ENCODE measurements around the gene AKAP12.

The AKAP12 gene

GRCh38 chr6:151236668-151237401, 2.9 kb upstream of the AKAP12 start:
- DNase-seq = no peak

GRCh38 chr6:151240036-151240685, 394 bp downstream of the AKAP12 start:
- no peak for DNase-seq

DNA sequence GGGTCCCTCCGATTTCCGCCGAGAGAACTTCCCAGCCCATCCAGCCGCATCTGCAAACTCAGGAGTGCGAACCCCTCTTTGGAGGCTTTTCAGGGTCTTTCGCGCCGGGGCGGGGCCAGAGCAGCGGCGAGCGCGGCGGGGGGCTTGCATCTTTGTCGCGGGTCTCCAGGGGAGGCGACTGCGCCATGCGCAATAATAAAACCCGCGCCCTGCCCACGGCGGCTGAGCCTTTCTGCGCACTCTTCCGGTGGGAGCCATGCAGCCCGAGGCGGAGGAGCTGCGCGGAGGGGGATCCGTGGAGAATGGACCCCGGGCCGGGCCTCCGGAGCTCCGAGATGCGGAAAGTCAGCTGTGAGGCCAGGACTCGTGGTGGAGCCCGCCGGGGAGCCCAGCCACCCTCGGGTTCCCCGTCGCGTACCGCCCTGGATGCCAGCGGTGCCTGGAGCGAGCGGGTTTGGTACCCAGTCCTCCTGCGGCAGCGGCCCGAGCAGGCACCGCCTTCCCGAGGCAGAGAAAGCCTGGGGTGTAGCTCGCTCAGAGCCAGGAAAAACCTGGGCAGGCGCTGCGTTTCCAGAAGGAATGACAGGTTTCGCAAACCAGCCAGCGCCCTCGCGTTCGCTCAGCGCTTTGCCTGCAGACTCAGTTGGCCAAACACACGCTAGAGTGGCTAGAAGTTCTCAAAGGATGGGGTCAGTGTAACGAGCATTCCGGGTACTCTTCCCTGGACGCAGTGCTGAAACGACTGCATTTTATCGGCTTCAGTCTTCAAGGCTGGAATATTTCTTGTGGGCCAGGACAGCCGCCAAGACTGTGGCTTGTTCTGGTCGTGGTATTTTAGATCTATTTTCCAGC, 1.2 kb downstream of the AKAP12 start:
- DNase-seq = no peak

- no peak for DNase-seq
Observed at GRCh38 chr6:151241853-151242252, 2.1 kb downstream of the AKAP12 start.

GRCh38 chr6:151242420-151242861, 2.7 kb downstream of the AKAP12 start:
- DNase-seq = no peak

GRCh38 chr6:151243481-151243880, 3.7 kb downstream of the AKAP12 start:
- no peak for DNase-seq

DNA sequence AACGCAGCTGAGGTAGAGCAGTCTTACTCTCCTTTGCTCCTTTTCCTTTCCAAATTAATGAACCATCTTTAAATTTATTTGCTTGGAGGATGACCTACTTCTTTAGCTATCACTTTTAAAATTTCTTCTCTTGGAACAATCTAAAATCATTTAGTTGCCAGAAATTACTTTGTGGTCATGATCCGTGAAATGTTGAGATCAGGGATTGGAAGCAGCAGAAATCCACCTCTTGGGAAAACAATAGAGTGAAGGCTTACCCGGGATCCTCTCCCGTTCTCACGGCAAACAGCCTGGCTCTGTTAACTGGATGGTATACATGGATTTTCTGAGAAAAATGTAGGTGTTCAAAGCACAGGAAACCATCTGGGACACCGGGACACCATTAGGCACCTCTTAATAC, 7.7 kb downstream of the AKAP12 start:
- no peak for DNase-seq

DNA sequence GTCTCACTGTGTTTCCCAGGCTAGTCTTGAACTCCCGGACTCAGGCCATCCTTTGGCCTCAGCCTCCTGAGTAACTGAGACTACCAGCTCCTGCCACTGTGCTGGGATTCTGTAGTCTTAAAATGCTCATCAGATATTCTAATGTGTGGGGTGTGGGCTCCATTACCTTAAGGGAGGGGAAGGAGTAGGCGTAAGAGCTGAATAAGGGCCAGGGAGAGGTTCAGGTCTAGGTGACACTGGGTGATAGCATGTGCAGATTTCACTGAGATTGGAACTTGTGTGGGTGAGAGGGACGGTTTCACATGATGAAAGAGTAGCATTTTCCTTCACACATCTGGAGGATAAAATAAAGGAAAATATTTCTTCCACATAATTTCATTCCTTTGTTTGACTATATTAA, 8.5 kb downstream of the AKAP12 start:
- DNase-seq = no peak

GRCh38 chr6:151252634-151253033, 12.9 kb downstream of the AKAP12 start:
- DNase-seq = no peak

- DNase-seq = no peak
Observed at GRCh38 chr6:151254451-151255081, 14.8 kb downstream of the AKAP12 start.

- no peak for DNase-seq
Observed at GRCh38 chr6:151255811-151256210, 16.0 kb downstream of the AKAP12 start.

DNA sequence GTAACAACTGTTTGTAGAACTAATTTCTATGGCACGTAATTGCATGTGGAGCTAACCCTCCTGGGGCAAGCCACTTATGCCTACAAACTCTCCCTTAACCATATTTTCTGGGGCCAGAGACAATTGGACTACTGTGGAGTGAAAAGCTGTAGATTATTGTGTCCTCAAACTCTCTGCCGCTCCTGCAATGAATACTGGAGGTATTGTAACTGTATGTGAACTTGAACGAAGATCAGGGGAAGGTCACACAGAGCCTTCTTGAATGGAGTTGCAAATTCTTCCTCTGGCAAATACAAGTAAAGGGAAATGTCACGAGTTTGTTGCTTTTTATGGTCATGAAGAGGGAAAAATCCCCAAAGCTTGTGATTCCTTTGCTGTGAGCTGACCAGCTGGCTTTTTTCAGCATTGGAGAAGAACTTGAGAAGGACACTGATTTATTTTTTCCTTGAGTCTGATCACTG, 18.2 kb downstream of the AKAP12 start:
- no peak for DNase-seq

- no peak for DNase-seq
Observed at GRCh38 chr6:151260205-151260604, 20.4 kb downstream of the AKAP12 start.

- DNase-seq = no peak
Observed at GRCh38 chr6:151263035-151263434, 23.3 kb downstream of the AKAP12 start.

DNA sequence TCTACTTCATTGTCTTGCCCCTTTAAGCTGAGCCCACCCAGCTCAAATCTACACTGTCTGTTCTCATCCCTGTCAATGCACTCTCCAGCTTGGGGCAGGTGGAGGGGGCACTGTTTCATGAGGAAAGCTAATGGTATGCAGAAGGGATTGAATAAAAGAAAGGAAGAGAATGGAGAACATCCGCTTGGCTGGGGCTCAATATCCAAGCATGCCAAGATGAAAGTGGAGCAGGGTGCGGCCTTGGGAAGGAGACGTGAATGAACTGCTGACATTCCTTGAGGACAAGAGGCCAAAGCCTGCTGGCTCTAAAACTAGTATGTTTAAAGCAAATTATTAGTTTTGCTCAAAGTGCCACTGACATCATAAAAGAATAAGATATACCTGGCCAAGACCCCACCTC, 24.2 kb downstream of the AKAP12 start:
- DNase-seq = no peak

DNA sequence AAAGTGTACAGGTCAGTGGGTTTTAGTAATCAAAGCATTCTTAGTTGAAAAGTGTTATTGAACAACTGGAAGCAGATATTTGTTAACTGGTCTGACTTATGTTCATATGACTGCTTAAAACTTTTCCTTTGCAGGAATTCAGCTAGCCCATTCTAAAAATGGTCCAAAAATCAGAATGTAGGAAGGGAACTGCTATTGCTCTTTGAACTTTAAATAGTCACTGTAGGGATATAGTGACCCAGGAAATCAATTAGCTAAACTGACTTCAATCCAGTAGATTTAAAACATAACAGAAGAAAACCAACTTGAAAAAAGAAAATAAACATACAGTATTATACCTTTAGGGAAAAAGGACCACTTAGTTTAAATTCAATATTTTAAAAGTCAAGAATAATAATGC, 25.5 kb downstream of the AKAP12 start:
- DNase-seq = no peak

GRCh38 chr6:151269321-151269995, 29.7 kb downstream of the AKAP12 start:
- no peak for DNase-seq

GRCh38 chr6:151275121-151275520, 35.4 kb downstream of the AKAP12 start:
- DNase-seq = no peak

DNA sequence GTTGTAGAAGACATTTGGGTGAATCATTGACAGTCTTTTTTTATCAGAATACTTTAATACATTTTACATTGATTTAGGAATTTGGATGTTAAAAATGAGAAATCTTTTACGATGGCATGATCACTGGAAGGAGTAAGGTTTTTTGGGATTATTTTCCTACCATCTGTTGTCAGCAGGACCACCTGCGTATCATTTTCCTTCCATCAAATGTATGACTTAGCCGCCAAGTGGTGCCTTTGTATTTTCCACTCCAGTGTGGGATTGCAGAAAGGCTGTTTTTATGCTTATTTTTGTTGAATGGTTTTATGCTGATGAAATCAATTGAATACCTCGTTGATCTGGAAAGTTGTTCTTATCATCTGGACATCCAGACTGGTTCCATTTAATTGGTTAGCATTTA, 35.8 kb downstream of the AKAP12 start:
- no peak for DNase-seq

- DNase-seq = no peak
Observed at GRCh38 chr6:151276112-151276740, 36.5 kb downstream of the AKAP12 start.

DNA sequence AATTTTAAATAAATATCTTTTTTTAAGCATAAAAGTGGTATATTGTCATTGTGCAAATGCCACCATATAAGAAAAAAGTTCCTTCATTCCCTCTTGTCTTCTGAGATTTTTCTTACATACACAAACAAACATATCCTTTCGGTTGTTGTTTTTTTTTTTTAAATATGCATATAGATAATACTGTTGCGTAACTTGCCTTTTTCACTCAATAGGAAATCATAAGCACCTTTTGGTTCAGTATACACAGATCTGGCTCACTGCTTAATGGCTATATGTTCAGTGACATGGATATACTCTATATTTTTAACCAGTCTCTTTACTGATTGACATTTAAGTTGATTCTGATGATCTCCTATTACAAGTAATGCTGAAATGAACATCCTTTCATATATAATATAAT, 40.1 kb downstream of the AKAP12 start:
- no peak for DNase-seq

DNA sequence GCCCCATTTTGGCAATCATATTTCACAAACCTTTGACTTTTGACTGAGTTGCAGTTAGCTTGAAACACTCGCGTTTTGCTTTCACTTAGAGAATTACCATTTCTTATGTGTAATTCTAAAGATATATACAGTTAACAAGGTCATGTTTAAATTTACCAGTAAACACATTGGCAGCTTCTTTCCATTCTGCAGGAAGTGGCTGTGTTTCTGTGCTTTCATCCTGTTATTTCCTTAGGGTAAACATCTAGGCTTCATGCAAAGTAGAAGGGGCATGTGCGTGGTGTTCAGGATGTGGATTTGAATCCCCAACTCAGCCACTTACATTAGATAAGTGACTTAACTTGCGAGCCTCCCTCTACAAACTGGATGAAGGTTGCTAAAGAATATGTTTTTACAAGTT, 41.1 kb downstream of the AKAP12 start:
- no peak for DNase-seq

Measured in CD4-positive, alpha-beta T cell treated with Interleukin-4 for 4 hours (primary cell).